GM18861 (cell line): ENCODE measurements around the gene DNAJA1.
A peak's percentile ranks its signal among the peaks of the same experiment; 100 is the strongest.
"Not testable (repeated sequence)": the region's sequence is repeated elsewhere in the genome, so short reads cannot be mapped to it uniquely, and the experiment has no call there.

Experiments
- ATAC-seq: cut with Tn5 transposase; IDR thresholded peaks from one replicate; pipeline ENCODE4 v1.9.1; 2021; ENCODE audit not compliant: unreplicated experiment

Gene DNAJA1

GRCh38 chr9:33024966-33025571, at the start of gene DNAJA1:
Gene DNAJA1 (plus strand): TSS chr9:33025273. CDS start chr9:33026485, 1,212 bp downstream.
- peak; percentile 93 for ATAC-seq

GRCh38 chr9:32978051-32978450, 47.0 kb upstream of the DNAJA1 start:
- no peak for ATAC-seq

- no peak for ATAC-seq
Measured at GRCh38 chr9:32986971-32987370, 38.1 kb upstream of the DNAJA1 start.

DNA sequence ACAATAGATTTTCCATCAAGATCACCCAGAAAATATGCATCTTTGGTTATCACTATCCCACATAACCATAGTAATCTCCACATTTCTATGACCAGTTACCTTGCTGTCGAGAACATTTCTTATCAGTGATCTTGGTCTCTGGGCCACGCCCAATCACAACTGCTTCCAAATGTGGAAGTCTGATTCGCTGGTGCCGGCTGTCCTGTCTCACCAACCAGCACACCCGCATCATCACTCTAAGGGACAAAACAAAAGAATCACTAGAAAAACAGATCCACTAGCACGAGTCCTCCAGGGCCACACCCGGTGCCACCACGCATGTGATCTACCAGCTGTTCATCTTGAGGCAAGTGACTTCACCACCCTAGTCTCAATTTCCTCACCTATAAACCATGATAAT, 35.4 kb upstream of the DNAJA1 start:
- no peak for ATAC-seq

GRCh38 chr9:32991897-32992594, 33.0 kb upstream of the DNAJA1 start:
- ATAC-seq: no peak

DNA sequence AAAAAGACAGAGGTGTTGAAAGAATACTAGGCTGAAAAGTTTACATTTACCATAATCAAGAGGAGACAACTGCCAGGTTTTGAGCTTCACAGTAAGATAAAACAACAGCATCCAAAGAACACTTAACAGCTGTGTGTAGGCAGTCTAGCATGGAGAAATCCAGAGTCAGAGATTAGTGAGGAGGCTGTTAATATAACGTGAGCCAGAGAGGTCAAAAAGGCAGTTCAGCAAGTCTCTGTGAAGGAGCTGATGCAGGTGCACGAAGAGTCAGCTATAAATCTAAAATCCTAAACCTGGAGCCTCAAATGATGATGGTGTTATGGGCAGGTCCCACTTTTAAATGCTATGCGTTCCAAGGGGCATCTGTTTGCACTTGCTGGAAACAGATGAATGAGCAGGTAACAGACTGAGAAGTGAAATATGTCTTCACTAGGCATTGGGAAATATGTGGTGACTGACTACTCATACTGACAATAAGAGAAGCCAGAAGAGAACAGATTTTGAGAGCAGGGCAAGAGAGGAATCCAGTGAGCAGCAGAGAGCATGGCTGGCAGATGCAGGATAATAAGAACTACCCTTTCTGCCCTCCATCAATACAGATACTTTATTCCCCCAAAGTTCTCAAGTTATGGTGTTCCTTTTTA, 32.4 kb upstream of the DNAJA1 start:
- no peak for ATAC-seq

DNA sequence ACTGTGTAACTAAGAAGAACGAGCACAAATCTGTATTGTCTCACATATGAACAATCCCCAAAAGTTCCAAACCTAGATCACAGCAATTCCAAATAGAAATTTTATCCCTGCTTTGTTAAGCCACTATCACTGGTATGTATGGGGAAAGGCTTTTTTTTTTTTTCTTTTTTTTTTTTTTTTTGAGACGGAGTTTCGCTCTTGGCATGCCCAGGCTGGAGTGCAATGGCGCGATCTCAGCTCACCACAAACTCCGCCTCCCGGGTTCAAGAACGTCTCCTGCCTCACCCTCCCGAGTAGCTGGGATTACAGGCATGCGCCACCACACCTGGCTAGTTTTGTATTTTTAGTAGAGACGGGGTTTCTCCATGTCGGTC, 24.4 kb upstream of the DNAJA1 start:
- not testable (repeated sequence) for ATAC-seq

DNA sequence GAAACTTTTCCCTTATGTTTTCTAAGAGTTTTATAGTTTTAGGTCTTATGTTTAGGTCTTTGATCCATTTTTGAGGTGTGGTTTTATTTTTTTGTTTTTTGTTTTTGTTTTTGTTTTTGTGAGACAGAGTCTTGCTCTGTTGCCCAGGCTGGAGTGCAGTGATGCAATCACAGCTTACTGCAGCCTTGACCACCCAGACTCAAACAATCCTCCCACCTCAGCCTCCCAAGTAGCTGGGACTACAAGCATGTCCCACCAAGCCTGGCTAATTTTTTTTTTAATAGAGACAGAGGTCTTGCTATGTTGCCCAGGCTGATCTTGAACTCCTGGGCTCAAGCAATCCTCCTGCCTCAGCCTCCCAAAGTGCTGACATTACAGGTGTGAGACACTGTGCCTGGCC, 19.7 kb upstream of the DNAJA1 start:
- ATAC-seq: not testable (repeated sequence)

- no peak for ATAC-seq
Measured at GRCh38 chr9:33007755-33008154, 17.3 kb upstream of the DNAJA1 start.

GRCh38 chr9:33011831-33012230, 13.2 kb upstream of the DNAJA1 start:
- no peak for ATAC-seq

DNA sequence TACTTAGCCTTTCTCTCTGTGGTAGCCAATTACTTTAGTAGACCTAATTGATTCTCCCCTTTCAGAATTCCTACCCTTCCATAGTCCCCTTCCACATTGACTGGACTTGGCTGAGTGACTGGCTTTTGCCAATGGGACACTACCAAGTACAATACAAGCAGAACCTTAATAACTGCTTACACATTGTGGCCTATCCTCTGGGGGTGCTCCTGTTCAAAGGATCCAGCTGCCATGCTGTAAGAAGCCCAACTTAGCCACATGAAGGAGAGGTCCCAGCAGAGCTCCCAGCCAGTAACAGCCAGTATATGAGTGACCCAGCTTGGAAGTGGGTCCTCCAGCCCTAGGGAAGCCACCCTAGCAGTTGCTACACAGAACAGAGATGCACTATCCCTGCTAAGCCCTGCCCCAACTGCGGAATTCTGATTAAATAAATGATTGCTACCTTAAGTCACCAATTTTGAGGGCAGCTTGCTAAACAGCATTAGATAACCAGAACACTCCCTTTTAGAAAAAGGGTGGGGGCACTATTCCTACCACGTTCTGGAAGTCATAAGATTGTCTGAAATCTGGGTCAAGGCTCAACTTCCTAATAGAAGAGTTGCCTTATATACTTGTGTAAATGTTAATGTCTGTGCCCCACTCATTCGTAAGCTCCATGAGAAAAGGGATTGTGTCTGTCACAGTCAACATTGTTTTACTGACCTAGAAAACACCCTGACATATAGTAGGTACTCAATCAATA, 12.6 kb upstream of the DNAJA1 start:
- no peak for ATAC-seq

DNA sequence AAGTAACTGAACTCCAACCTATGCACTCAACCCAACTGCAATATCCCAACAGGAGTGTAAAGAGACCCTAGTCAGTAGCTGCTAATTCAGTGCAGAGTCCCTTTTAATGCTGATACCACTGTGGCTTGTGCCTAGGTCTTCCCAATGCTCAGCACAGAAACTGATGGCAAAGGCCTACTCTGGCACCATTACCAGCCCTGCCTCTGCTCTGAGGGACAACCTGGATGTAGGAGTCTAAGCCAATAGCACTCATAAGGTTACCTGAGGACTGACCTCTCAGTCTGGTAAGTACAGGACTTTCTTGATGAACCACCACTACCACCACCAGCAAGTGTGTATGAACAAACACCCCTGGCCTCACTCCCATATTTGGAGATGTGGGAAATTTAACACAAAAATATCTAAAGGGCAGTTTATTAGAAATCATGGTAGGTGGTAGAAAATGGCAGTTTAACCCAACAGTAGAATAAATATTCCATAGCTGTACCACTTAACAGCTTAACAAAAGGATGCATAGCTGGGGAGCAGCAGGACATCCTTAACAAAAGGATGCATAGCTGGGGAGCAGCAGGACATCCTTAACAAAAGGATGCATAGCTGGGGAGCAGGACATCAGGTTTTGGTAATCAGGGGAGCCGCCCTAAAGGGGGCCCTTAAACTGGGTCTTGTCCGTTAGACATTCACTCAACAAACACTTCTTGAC, 11.0 kb upstream of the DNAJA1 start:
- ATAC-seq: no peak

DNA sequence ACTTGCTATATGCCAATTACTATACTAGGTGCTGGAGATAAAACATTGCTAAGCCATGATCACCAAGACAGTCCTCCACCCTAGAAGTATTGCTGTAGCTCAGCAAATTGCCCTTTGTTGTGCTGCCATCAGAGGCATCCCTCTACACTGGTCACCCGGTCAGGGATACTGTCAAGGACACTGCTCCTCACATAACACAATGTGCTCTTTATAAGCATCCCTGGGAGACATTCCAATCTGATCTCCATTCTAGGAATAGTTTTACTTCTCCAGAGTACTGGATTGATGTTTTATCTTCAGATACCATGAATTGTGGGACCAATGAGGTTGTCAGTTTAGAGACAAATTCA, 10.4 kb upstream of the DNAJA1 start:
- ATAC-seq: no peak

DNA sequence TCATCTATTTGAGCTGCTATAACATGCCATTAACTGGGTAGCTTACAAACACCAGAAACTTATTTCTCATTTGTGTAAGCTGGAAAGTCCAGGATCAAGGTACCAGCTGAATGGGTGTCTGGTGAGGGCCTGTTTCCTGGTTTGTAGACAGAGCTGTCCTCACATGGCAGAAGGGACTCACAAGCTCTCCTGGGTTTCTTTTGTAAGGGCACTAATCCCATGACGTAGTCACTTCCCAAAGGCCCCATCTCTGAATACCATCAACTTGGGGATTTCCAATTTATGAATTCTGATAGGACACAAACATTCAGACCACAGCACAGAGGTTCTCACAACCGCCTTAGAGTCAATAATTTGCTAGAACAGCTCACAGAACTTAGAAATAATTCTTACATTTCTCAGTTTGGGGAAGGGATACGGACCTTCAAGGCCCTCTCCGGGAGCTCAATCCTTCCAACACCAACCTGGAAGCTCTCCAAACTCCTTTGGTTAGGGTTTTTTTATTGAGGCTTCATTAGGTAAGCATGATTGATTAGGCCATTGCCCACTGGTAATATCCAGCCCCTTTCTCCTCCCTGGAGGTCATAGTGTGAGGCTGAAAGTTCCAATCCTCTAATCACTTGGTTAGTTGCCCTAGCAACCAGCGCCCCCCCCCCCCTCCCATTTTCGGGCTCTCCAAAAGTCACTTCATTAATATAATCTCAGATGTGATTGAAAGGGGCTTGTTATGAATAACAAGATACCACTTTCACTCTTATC, 7.6 kb upstream of the DNAJA1 start:
- ATAC-seq: no peak

DNA sequence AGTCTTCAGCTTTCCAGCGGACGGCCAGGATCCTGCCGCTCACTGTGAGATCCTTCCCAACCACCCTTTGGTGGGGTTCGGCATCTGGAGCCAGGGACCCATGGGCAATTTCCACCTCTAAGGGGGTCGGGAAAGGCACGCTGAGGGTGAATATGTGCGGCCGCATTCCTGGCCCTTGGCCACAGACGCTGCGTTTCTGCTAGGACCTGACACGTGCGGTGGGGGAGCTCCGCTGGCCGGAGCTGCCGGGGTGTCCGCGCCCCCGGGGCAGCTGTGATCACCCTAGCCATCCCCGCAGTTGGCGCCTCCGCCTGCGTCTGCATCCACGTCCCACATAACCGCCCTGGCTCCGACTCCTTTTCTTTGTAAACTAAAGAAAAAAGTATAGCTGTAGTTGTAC, 5.3 kb upstream of the DNAJA1 start:
- no peak for ATAC-seq

DNA sequence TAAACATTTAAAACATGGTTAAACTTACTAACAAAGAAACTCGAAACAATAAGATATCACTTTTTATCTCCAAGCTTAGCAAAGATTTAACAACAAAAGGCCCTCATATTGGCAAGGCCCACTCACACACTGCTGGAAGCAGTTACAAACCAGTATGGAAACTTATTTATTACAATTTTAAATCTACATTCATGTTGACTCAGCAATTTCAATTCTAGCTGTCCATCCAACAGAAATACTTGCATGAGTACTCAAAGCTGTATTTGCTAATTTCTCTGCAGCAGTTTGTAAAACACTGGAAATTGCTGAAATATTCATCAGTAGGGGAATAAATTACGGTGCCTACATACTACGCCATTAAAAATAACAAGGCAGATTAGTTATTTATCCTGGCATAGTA, 2.8 kb upstream of the DNAJA1 start:
- ATAC-seq: no peak

DNA sequence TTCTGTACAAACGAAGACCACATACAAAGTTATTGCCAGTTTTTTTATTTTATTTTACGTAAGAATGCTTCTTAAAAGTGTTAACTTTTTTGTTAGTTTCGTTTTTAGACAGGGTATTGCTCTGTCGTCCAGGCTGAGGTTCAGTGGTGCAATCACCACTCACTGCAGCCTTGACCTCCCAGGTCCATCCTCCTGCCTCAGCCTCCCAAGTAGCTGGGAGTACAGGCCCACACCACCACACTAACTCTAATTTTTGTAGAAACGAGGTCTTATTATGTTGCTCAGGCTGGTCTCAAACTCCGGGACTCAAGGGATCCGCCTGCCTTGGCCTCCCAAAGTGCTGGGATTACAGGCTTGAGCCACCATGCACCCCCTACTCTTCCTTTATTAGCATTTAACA, 2.3 kb upstream of the DNAJA1 start:
- ATAC-seq: no peak

DNA sequence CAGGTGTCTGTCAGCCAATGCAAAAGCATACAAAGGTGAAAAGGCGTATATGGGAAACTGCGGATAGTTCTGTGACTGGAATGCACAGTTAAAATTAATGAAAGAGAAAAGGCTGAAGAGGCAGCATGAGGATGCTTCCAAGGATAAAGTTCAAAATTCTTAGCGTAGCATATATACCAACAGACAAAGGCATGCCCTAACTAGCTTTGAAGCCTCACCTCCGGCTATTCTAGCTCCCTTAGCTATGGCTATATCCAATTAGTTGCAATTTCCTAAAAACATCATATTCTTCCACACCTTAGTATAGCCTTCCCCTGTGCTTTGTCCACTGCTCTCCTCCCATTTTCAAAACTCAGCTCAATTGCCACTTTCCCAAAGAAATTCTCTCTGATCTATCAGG, 1.4 kb upstream of the DNAJA1 start:
- ATAC-seq: no peak

DNA sequence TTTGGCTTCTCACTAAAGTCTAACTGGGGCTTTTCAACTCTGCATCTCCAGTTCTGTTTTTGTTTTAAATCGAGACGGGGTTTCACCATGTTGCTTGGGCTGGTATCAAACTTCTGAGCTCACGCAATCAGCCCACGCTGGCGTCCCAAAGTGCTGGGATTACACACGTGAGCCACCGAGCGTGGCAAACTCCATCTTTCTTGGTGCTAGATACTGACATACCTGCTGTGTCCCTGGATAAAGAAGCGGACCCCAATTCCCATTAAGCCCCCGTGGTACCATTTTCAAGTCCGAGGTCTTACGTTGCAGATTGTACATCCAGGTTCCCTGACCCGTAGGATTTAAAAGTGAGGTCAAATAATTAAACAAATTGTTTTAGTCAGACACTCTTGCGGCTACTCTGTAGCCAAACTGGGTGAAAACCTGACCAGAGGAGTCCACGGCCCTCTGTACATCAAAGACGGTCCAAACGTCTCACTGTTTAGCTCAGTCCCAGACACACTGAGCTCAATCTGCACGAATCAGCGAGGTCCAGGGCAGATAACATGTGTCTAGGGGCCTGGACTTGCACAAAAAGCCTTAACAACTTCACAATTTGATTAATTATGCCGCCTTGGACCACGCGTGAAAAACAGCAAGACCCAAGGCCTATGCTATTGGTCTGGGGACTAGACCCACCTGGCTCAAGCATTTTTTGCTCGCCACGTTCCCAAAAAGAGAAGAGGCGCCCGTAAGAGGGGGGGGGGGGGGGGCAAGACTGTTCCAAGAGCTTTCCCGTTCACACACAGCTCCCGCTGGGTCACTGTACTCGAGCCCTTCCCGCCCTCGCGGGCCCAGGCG, 727 bp upstream of the DNAJA1 start:
- ATAC-seq: no peak
